MM.1S (cell line): ENCODE measurements around the gene GLB1L3.

Source experiments
- DNase-seq: peaks from one replicate; pipeline ENCODE4 v3.0.0-alpha.2; 2015
- H2AFZ ChIP-seq: fragments of 300-600 bp; sonication (generic); 2 replicates; pipeline ENCODE4 v1.6.0; 2016; ENCODE audit warnings: antibody characterized with exemption, low read length
- H3F3A ChIP-seq: fragments of 300-600 bp; sonication (generic); 2 replicates; pipeline ENCODE4 v1.6.1; 2016; ENCODE audit warnings: mild to moderate bottlenecking, antibody characterized with exemption, low read length, moderate library complexity, mixed read lengths; ENCODE audit not compliant: insufficient read depth
- H3K27ac ChIP-seq: fragments of 300-600 bp; sonication (generic); 2 replicates; pipeline ENCODE4 v1.5.1; 2016; ENCODE audit warnings: mild to moderate bottlenecking, low read length
- H3K27me3 ChIP-seq: fragments of 300-600 bp; sonication (generic); replicated peaks from 2 replicates; pipeline ENCODE4 v1.6.0; 2016; ENCODE audit warnings: low read length; ENCODE audit not compliant: insufficient read depth
- H3K36me3 ChIP-seq: fragments of 300-600 bp; sonication (generic); replicated peaks from 2 replicates; pipeline ENCODE4 v1.6.1; 2016; ENCODE audit warnings: mild to moderate bottlenecking, low read length, mixed read lengths; ENCODE audit not compliant: insufficient read depth
- H3K4me1 ChIP-seq: fragments of 300-600 bp; sonication (generic); 2 replicates; pipeline ENCODE4 v1.6.1; 2016; ENCODE audit warnings: low read length, mixed read lengths
- H3K4me2 ChIP-seq: fragments of 300-600 bp; sonication (generic); 2 replicates; pipeline ENCODE4 v1.6.0; 2016; ENCODE audit warnings: low read depth, low read length
- H3K4me3 ChIP-seq: fragments of 300-600 bp; sonication (generic); 2 replicates; pipeline ENCODE4 v1.5.1; 2016; ENCODE audit warnings: low read length, mixed read lengths
- H3K79me2 ChIP-seq: fragments of 300-600 bp; sonication (generic); 2 replicates; pipeline ENCODE4 v1.6.1; 2016; ENCODE audit warnings: mixed run types, low read length, mixed read lengths
- H3K9ac ChIP-seq: fragments of 300-600 bp; sonication (generic); 2 replicates; pipeline ENCODE4 v1.6.1; 2016; ENCODE audit warnings: low read length, mixed read lengths
- H3K9me2 ChIP-seq: fragments of 300-600 bp; sonication (generic); replicated peaks from 2 replicates; pipeline ENCODE4 v1.6.1; 2016; ENCODE audit warnings: mild to moderate bottlenecking, low read length, mixed read lengths; ENCODE audit not compliant: insufficient read depth
- H3K9me3 ChIP-seq: fragments of 300-600 bp; sonication (generic); replicated peaks from 2 replicates; pipeline ENCODE4 v1.6.1; 2016; ENCODE audit warnings: mild to moderate bottlenecking, low read length, mixed read lengths; ENCODE audit not compliant: insufficient read depth
- H4K20me1 ChIP-seq: fragments of 300-600 bp; sonication (generic); 2 replicates; pipeline ENCODE4 v1.6.1; 2016; ENCODE audit warnings: mild to moderate bottlenecking, low read length, moderate library complexity, mixed read lengths; ENCODE audit not compliant: insufficient read depth
- EZH2 ChIP-seq: fragments of 300-600 bp; sonication (generic); optimal IDR thresholded peaks from 2 replicates; pipeline ENCODE3; 2017; ENCODE audit warnings: low read depth, mild to moderate bottlenecking, antibody characterized with exemption, low read length, mixed read lengths
- EZH2phosphoT487 ChIP-seq: fragments of 300-600 bp; sonication (generic); IDR thresholded peaks from 2 replicates; pipeline ENCODE4 v1.6.1; 2018; ENCODE audit warnings: antibody characterized with exemption, low read length
- TF ChIP-seq, protein P1 (sequence below): fragments of 300-600 bp; sonication (generic); IDR thresholded peaks from 2 replicates; pipeline ENCODE4 v1.5.1; 2016; ENCODE audit warnings: antibody characterized with exemption, low read length, mixed read lengths

GLB1L3 gene

DNA sequence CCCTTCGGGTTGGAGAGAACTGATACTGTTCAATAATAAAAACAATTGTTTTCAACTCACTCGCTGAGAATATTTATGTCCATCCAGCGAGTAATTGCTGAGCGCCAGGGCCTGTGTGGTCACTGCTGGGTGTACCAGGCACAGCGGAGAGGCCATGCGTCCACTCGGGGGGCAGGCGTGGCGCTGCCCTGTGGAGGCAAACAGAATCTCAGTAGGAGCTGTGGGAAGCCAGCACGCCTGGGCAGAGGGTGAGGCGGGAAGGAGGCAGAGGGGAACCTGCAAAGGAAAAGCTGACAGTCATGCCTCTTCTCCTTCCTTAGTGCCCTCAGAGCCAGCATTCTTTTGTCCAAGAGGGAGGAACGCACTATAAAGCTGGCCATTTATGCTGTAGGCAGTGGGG, 11.4 kb downstream of the GLB1L3 start:
- no peak for DNase-seq
- H2AFZ ChIP-seq = no peak overlapping the region
- no peaks in the 10 kb centered on the region for H3K9me2 ChIP-seq

DNA sequence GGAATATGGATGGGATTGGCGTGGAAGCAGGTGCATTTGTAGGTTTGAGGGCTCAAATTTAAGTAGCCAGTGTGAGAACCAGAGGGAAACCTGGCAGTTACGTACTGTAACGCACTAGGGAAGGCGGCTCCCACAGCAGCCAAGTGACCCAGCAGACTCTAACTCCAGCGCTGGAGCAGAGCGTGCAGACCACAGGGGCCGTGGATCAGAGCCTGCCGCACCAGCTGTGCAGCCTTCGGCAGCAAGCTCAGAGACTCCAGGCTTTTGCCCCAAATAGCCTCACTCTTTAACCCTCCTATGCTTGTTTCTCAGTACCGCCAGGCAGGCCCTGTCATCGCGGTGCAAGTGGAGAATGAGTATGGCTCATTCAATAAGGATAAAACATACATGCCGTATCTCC, 12.3 kb downstream of the GLB1L3 start:
- DNase-seq = no peak
- Histone ChIP-seq H3K79me2 (no peaks in the 10 kb centered on the region), H3K4me3 (no peak overlapping the region), H3K9me3 (no peaks in the 10 kb centered on the region), H3K4me1 (no peaks in the 10 kb centered on the region), H3K9me2 (no peaks in the 10 kb centered on the region), H3F3A (no peaks in the 10 kb centered on the region), H3K27me3 (no peaks in the 10 kb centered on the region), H4K20me1 (no peaks in the 10 kb centered on the region), H2AFZ (no peak overlapping the region), H3K27ac (no peak overlapping the region), H3K36me3 (no peaks in the 10 kb centered on the region), H3K4me2 (no peak overlapping the region), H3K9ac (no peak overlapping the region)
- TF ChIP-seq, protein P1, sequence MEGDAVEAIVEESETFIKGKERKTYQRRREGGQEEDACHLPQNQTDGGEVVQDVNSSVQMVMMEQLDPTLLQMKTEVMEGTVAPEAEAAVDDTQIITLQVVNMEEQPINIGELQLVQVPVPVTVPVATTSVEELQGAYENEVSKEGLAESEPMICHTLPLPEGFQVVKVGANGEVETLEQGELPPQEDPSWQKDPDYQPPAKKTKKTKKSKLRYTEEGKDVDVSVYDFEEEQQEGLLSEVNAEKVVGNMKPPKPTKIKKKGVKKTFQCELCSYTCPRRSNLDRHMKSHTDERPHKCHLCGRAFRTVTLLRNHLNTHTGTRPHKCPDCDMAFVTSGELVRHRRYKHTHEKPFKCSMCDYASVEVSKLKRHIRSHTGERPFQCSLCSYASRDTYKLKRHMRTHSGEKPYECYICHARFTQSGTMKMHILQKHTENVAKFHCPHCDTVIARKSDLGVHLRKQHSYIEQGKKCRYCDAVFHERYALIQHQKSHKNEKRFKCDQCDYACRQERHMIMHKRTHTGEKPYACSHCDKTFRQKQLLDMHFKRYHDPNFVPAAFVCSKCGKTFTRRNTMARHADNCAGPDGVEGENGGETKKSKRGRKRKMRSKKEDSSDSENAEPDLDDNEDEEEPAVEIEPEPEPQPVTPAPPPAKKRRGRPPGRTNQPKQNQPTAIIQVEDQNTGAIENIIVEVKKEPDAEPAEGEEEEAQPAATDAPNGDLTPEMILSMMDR = no peak
- TF ChIP-seq EZH2phosphoT487 (no peak), EZH2 (no peak)

More for the DNA sequence above, 11.4 kb downstream of the GLB1L3 start:
- Histone ChIP-seq H3K79me2 (no peaks in the 10 kb centered on the region), H3K4me1 (no peaks in the 10 kb centered on the region), H3K4me2 (no peak overlapping the region), H3F3A (no peaks in the 10 kb centered on the region), H3K27me3 (no peaks in the 10 kb centered on the region), H3K9ac (no peak overlapping the region), H3K9me3 (no peaks in the 10 kb centered on the region), H3K27ac (no peak overlapping the region), H4K20me1 (no peaks in the 10 kb centered on the region), H3K4me3 (no peak overlapping the region), H3K36me3 (no peaks in the 10 kb centered on the region)
- TF ChIP-seq, protein P1 = no peak
- TF ChIP-seq EZH2 = no peak
- TF ChIP-seq EZH2phosphoT487 = no peak

DNA sequence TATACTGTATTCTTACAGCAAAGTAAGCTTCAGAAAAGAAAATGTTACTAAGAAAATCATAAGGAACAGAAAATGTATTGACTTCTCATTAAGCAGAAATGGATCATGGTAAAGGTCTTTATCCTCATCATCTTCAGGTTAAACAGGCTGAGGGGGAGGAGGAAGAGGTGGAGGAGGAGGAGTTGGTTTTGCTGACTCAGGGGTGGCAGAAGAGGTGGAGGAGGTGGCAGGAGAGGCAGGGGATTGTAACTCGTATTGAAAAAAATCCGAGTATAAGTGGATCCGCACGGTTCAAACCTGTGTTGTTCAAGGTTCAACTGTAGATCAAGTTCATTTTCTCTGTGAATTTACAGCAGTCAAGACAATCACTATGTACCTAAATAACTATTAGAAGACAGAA, 13.0 kb downstream of the GLB1L3 start:
- Histone ChIP-seq H3K9me2 (no peaks in the 10 kb centered on the region), H3K27ac (no peak overlapping the region), H3F3A (no peaks in the 10 kb centered on the region), H2AFZ (no peak overlapping the region), H3K79me2 (no peaks in the 10 kb centered on the region), H3K9me3 (no peaks in the 10 kb centered on the region), H3K4me3 (no peak overlapping the region), H4K20me1 (no peaks in the 10 kb centered on the region), H3K4me1 (no peaks in the 10 kb centered on the region), H3K4me2 (no peak overlapping the region), H3K27me3 (no peaks in the 10 kb centered on the region), H3K9ac (no peak overlapping the region), H3K36me3 (no peaks in the 10 kb centered on the region)
- no peak for DNase-seq
- TF ChIP-seq EZH2 (no peak), EZH2phosphoT487 (no peak)
- TF ChIP-seq, protein P1 = no peak
